CD4-positive, alpha-beta T cell treated with Interleukin-17A for 1 hour (primary cell): ENCODE results near the gene RIPK3.

Experiments used
- DNase-seq: peaks from one replicate; pipeline ENCODE4 v3.0.0-alpha.2; 2020

The RIPK3 gene

DNA sequence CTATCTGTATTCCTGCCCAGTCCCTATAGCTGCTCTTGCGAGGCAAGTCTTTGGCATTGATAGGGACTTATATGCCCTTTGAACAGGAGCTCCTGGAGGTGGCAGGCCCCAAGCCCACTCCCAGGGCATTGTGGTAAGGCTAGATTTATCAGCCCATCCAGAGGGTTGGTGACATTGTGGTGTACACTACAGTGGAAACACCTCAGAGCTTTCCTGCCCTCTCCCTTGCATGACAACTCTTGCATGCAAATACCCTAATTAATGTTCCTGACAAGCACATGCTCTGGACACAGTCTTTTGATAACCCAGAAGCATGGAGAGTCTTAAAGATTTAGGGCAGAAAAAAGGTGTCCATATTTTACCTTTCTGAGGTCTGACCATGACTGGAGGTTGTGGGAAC lies 815 bp upstream of the RIPK3 start:
- DNase-seq: no peak

DNA sequence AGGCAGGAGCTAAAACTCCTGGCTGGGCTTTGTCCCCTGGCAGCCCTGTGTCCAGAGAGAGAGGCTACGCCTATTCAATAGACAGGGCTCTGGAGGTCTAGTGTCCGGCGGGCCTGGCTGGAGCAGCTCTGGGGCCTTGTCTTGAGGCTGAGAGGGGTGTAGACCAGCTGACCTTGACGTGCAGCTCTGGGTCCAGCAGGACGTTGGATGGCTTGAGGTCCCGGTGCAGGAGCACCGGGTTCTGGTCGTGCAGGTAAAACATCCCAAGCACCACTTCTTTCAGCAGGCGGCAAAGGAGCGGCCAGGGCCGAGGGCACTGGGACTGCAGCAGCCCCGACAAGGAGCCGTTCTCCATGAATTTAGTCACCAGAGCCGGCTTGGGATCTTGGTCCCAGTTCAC lies 948 bp downstream of the RIPK3 start:
- DNase-seq: no peak

DNA sequence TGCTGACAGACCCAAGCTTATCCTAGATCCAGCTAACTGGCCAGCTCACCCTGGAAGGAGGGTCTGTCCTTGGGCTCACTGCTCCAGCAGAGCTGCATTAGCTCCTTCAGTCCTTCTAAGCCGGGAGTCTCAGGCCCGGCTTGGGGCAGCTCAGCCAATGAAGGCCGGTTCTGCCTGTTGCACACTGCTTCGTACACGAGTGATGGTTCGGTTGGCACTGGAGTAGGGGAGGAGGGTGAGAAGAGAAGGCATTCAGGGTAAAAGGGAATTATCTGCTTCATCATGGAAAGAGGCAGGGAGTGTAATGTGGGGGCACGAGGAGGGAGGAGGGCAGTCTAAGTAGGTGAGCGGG lies 2.0 kb downstream of the RIPK3 start:
- no peak for DNase-seq

DNA sequence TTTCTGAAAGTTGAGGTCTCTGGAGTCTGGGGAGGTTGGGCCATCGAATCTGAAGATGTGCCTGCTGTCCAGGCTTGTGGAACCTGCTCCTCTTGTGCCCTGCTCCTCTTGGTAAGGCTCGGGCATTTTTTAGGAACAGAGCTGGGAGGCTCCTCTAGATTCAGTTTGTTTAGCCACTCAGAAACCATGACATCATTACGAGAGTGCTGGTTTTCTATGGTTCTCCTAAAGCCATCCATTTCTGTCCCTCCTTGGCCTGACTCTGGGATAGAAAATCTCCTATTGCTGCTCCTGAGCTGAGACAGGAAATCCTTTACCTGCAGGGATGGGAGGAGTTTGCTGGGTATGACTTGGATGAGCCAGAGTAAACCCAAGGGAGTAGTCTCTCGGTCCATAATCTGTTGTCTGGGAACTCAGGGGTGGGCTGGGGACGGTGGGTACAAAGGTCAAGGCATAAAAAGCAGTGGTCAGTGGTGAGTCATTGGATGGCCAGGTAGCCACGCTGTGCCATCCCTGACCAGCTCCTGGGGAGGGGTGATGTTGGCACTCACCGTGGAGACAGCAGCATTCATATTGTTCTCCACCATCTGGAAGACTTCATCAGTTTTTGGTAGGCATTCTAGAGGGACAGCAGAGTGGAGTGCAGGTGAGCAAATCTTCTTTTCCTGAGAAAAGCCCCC lies 2.5 kb downstream of the RIPK3 start:
- DNase-seq: no peak

GRCh38 chr14:24335461-24336171 lies 4.2 kb downstream of the RIPK3 start:
- no peak for DNase-seq

DNA sequence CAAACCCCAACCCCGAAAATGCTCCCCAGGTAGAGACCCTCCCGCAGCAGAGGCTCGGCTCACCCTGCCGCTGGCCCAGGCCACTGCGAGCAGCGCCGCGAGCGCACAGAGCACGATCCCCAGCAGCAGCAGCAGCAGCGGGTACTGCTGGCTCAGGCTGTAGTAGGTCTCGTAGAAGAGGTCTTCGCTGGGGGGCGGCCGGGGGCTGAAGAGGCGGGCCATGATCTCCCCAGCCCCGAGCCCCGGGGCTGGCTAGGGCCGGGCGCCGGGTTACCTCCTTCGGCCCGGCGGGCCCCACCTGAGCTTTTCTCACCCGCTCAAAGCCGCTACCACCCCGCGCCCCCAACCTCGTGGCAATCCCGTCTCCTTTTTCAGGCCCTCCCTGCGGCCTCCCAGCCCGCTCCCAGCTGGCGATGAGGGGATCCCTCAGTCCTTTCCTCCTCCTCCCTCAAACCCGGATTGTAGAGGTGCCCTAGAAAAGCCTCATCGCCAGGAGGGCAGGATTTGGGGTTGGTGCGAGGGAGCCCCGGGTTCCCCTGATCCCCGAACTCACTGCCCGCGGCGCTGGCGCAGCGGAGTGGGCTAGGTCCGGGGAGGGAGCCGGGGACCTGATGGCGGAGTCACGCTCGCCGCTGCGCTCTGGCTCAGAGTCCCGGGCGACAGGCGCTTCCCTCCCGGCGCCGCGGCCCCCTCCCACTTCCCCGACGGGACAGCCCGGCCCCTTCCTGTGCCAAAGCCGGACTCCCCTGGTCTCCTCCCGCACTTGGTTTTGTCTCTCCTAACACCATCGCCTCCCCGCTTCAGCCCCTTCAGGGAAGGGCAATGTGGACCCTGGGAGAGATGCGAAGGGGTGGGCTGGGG lies 5.1 kb downstream of the RIPK3 start, which contains the start of gene ADCY4:
Gene ADCY4, minus strand, starts transcription at position 641 of the 861 bp plus-strand sequence. Its CDS starts 419 bp downstream, at position 222.
- no peak for DNase-seq

DNA sequence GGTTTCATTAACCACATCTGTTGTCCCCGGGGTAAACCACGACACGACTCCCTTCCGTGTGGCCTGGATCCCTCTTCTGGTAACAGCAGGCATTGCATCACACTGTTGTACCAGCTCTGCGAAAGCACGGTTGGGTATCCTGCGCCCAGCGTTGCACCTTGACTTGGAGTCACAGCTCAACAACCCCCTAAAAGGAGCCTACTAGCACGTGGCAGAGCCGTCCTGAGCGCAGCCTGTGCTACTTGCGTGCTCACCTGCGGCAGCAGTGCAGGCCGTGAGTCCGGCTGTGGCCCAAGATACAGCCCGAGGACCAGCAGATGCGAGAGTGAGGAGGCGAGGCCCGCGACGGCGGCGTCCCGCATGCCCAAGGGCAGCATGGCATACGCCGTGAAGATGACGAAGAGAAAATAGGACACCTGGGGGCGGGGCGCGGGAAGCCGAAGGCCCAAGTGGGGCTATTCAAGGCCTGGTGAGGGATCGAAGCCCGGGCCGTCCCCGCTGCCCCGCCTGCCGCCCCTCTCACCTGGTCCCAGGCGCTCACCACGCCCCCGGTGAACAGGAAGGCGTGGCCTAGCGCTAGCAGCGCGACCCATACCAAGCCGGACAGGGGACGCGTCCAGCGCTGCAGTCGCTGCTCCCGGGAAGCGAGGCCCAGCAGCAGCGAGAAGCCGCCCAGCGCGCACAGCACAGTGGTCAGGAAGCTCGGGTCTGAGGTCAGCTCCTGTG lies 7.4 kb downstream of the RIPK3 start:
- peak; percentile 94 for DNase-seq

- no peak for DNase-seq
Measured at GRCh38 chr14:24331731-24332267, 8.0 kb downstream of the RIPK3 start.

DNA sequence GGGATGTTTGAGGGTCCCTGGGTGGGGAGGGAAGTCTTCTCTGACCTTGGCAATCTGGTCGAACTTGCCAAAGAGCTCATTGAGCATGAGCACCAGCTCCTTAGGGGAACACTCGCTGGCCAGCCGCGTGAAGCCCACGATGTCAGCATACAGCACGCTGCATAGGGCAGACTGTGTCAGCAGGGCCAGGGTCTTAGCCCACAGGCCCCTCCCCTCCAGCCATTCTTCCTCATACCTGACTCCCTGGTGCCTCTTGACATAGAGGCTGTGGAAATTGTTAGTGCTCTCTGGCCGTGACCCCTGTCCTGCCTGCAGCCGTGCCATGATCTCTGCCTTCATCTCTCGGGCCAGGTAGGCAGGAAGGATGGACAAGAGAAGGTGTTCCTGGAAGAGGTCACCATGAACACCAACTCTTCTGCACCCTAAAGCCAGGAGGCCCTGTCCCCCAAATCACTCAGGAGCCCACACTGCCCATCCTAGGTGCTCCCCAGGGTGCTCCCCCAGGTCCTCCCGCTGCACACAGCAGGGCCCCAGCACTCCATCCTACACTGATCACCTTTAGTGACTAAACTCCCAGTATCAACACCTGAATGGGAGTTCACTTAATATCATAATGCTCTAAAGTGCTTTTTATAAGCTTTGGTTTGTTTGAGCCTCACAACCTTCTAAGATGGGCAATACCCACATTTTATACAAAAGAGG lies 8.7 kb downstream of the RIPK3 start:
- no peak for DNase-seq

DNA sequence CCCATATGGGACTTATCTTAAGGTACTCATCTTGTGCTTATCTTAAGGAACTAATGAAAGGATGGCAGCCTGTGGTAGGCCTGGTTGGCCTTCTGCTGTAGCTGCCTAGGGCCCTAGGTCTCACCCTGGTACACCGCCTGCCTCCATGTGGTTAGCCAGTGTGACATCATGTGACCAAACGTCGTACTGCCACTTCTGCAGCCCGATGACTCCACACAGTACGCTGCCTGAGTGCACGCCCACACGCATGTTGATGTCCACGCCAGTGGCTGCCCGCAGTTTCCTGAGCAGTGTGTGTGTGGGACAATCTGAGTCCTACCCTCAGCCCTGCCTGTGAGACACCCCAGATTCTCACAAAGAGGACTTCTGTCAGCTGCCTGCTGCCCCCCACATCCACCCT lies 10.1 kb downstream of the RIPK3 start:
- peak; percentile 82 for DNase-seq

DNA sequence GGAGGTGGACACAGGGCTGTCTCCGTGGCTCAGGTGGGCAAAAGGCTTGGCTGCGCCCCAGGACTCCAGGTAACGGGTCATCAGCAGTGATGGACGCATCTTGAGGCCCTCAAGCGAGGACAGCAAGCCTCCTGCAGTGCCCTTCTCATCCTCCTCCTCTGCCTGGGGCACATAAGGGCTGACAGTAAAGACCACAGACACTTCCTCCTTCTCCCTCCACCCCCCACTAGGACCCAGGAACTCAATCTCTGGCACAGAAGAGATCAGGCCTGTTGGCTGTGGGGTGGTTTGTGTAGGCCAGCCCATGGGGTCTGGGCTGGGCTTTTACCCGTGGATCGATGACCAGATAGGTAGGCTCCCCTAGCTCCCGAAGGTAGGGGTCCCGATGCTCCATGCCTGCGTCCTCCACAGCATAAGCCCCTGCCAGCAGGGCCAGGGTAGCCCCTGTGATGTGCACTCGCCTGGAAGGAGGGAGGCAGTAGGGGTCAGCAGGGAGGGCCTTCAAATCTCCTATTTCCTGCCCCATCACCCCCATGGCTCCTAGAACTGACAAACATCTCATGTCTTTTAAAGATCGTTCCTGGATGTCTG lies 10.6 kb downstream of the RIPK3 start:
- DNase-seq: no peak

- DNase-seq: peak; percentile 39
Measured at GRCh38 chr14:24327914-24328313, 11.9 kb downstream of the RIPK3 start.

DNA sequence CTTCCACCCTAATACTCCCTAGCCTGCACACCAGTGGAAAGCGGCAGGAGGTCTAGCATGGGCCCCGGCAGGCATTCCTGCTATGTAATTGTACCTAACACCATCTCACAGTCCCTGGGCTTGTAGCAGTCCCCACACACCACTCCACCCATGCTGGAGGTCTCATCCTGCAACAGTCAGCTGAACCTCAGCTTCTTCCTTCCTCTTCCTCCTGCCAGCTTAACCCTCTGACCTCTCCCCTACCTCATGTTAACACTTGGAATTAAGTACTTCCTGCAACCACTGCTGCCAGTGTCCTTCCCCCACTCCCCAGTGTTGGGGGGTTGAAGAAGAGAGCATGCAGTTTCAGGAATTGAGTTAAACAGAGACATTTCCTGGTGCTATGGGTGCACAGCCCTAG lies 12.5 kb downstream of the RIPK3 start:
- no peak for DNase-seq

DNA sequence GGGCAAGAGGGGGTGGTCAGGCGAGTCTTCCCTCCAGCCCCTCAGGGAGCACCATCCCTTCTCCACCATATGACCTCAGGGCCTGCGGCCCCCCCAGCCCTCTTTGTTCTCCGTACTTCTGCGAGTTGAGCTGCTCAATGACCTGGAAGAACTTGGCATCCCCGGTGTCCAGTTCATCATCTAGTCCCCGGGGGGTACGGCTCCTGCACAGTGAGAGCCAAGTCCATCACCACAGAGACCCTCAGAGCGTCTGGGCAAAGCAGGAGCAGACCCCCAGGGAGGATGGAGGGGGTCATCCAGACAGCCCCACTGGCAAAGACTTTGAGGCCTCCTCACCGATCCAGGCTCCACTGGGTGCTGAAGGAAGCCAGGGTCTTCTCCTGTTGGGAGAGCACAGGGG lies 13.8 kb downstream of the RIPK3 start:
- no peak for DNase-seq

DNA sequence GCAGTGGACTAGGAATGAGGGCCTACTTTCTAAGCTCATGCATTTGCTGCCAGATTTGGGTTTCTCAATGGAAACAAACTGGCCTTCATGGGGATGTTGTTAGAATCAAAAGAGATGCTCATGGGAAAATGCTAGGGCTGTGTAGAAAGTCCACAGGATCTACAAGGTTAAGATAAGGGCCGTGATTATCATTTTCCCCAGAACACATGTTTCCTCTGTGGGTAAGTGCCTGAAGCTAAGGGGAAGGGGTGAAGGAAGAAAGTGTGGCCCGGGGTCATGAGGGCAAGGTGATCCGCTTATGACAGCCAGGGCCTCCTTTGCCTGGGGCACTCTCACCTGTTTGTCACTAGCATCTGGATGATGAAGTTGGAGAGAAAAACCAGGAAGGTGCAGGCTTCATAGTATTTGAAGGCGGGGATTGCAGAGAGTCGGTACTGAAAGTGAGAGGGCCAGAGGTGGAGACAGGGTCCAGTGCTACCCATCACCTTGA lies 14.7 kb downstream of the RIPK3 start:
- DNase-seq: no peak

- DNase-seq: no peak
Measured at GRCh38 chr14:24324024-24324423, 15.8 kb downstream of the RIPK3 start.

GRCh38 chr14:24323341-24323740 lies 16.4 kb downstream of the RIPK3 start:
- DNase-seq: no peak

GRCh38 chr14:24322672-24323071 lies 17.1 kb downstream of the RIPK3 start:
- DNase-seq: no peak

DNA sequence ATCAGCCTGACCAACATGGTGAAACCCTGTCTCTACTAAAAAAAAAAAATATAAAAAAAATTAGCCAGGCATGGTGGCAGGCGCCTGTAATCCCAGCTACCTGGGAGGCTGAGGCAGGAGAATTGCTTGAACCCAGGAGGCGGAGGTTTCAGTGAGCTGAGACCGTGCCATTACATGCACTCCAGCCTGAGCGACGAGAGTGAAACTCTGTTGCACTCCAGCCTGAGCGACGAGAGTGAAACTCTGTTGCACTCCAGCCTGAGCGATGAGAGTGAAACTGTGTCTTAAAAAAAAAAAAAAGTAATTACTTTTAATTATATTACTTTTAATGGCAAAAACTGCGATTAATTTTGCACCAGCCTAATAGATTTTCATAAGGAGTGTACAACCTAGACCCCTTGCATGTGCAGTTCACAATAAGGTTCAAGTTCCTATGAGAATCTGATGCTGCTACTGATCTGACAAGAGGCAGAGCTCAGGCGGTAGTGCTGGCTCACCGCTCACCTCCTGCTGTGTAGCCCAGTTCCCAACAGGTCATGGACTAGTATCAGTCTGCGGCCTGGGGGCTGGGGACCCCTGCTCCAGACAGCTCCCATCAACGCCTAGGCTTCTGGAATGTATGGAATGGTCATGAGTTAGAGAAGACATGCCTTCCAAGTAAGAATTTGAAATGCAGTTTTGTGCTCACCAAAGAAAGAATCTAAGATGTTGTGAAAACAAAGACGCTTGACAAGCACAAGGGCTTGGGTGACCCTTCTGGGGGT lies 18.4 kb downstream of the RIPK3 start:
- DNase-seq: no peak

DNA sequence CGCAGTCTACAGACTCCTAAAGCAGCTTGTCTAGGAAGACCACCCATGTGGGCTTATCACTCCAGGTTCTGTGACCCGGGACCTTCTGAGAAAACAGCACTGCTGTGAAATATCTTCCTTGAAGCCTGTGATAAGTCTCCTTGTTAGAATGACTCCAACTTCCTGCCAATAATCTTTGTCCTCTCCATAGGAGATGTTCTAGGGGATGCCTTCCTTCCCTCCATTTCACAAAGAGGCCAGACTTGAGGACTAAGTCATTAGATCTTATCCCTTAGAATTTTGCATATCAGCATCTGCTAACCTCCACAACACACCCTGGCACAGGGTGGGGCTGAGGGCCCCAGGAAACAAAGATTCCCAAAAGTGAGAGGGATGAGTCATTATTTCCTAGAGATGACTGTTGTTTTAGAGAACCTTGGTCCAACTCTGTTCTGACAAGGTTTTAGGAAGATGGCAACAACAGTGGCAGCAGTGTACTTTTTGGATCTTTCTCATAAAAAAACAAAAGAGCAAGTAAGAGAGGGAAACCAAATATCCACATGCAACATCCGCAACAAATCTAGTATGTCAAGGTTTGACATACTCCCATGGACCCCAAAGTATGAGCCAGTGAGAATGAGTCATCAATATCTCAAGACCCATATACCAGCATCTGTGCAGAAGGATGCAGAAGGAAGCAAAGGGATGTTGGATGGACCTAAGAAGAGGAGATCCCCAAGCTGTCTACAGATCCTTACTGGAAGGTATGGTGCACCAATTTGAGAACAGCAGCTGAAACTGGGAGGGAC lies 22.5 kb downstream of the RIPK3 start:
- DNase-seq: no peak
